Measurements from ENCODE around the gene EVC2. TPM values are rescaled to one million over a fixed set of nuclear protein-coding genes. Genes with fewer than 3 reads are reported as not detected.

EVC2 gene
- total and polyA plus RNA-seq, 9 of the 15 experiments (the other 6 are each of a cell fraction or from before 2014, with no cell fraction given) = 0.03 to 0.55 (median 0.38) TPM; not detected in 1

DNA sequence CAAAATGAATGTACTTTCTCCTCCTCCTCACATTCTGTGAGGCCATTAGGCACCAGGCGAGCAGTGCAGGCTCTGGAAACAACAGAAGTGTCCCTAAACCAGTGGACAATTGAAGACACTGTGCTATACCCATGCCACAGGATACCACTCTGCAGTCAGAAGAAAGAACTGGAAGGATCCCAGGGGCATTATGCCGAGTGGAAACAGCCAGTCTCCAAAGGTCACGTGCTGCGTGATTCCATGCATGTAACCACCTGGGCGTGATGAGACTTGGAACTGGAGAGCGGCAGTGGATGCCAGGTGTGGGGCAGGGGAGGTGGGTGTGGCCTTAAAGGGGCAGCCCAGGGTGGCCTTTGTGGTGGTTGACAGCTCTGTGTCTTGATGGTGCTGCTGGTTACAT, 139.4 kb downstream of the EVC2 start:
- Histone ChIP-seq H3K9me1 (ENCODE audit: control insufficient read depth, insufficient read depth, low read length) (no peaks in the 10 kb centered on the region), H3K9me3 (replicated peaks; ENCODE audit: control insufficient read depth, insufficient read depth, low read depth, low read length) (no peaks in the 10 kb centered on the region), H4K20me1 (replicated peaks; ENCODE audit: control insufficient read depth, insufficient read depth, low read length) (no peaks in the 10 kb centered on the region), H3K36me3 (ENCODE audit: control insufficient read depth, insufficient read depth, low read length) (no peaks in the 10 kb centered on the region), H3K4me1 (replicated peaks in 1 of 2; ENCODE audit: control insufficient read depth in 2 of 2, insufficient read depth in 2 of 2, low read length in 2 of 2) (no peaks in the 10 kb centered on the region), H3K4me2 (ENCODE audit: insufficient read depth, low read length) (no peak overlapping the region), H3K79me2 (ENCODE audit: control insufficient read depth, insufficient read depth, low read length) (no peaks in the 10 kb centered on the region), H2AFZ (ENCODE audit: low read depth, low read length) (no peak overlapping the region), H3K27me3 (ENCODE audit: control insufficient read depth in 2 of 2, insufficient read depth in 2 of 2, low read length in 2 of 2) (peaks cover 0 to 3% of the 10 kb centered on the region in 2 experiments; a peak in 1 of 5 replicates), H3K9ac (ENCODE audit: insufficient read depth in 1 of 2, low read depth in 2 of 2, low read length in 2 of 2) (no peak overlapping the region), H3K4me3 (no peak overlapping the region), H3K27ac (ENCODE audit: extremely low read depth, low read depth, low read length) (no peak overlapping the region)
- BruUV-seq (replicated peaks) = no TSS peak
- intact Hi-C loops (cut with micrococcal nuclease) (no loop called here), in situ Hi-C loops (cut with MboI) (no loop called here)
- FAIRE-seq = no peak
- ChIA-PET CTCF (ENCODE audit: low intra/inter-chr PET ratio) (no interaction called here), POLR2A (no interaction called here)
- no peak for DNase-seq (ENCODE audit: extremely low read depth in 1 of 4, low spot score in 3 of 4)
- 4% methylated on average over 6 of the region's 6 CpGs for whole genome bisulfite sequencing (ENCODE audit: insufficient coverage, low coverage, missing lambda C conversion rate)
- no peak for ATAC-seq
- TF ChIP-seq, protein P1, sequence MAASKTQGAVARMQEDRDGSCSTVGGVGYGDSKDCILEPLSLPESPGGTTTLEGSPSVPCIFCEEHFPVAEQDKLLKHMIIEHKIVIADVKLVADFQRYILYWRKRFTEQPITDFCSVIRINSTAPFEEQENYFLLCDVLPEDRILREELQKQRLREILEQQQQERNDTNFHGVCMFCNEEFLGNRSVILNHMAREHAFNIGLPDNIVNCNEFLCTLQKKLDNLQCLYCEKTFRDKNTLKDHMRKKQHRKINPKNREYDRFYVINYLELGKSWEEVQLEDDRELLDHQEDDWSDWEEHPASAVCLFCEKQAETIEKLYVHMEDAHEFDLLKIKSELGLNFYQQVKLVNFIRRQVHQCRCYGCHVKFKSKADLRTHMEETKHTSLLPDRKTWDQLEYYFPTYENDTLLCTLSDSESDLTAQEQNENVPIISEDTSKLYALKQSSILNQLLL (CRISPR knock-in tag; IDR thresholded peaks at IDR 0.05; ENCODE audit: borderline replicate concordance) = no peak
- TF ChIP-seq ZNF644 (tag; IDR thresholded peaks at IDR 0.05; ENCODE audit: low read depth) = no peak
- TF ChIP-seq NFXL1 (CRISPR knock-in tag; IDR thresholded peaks at IDR 0.05) = no peak
- TF ChIP-seq, protein P2, sequence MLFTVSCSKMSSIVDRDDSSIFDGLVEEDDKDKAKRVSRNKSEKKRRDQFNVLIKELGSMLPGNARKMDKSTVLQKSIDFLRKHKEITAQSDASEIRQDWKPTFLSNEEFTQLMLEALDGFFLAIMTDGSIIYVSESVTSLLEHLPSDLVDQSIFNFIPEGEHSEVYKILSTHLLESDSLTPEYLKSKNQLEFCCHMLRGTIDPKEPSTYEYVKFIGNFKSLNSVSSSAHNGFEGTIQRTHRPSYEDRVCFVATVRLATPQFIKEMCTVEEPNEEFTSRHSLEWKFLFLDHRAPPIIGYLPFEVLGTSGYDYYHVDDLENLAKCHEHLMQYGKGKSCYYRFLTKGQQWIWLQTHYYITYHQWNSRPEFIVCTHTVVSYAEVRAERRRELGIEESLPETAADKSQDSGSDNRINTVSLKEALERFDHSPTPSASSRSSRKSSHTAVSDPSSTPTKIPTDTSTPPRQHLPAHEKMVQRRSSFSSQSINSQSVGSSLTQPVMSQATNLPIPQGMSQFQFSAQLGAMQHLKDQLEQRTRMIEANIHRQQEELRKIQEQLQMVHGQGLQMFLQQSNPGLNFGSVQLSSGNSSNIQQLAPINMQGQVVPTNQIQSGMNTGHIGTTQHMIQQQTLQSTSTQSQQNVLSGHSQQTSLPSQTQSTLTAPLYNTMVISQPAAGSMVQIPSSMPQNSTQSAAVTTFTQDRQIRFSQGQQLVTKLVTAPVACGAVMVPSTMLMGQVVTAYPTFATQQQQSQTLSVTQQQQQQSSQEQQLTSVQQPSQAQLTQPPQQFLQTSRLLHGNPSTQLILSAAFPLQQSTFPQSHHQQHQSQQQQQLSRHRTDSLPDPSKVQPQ (CRISPR knock-in tag; IDR thresholded peaks at IDR 0.05; ENCODE audit: borderline replicate concordance) = no peak
- TF ChIP-seq NCOA4 (IDR thresholded peaks at IDR 0.05; ENCODE audit: partially characterized antibody) = no peak
- no peak for TF ChIP-seq ZNF778 (CRISPR knock-in tag; IDR thresholded peaks at IDR 0.05)
- TF ChIP-seq GTF2E2 (tag; IDR thresholded peaks at IDR 0.05) = no peak
- no peak for TF ChIP-seq ZC3H11A (IDR thresholded peaks at IDR 0.05; ENCODE audit: low read depth, low read length)
- TF ChIP-seq, protein P3, sequence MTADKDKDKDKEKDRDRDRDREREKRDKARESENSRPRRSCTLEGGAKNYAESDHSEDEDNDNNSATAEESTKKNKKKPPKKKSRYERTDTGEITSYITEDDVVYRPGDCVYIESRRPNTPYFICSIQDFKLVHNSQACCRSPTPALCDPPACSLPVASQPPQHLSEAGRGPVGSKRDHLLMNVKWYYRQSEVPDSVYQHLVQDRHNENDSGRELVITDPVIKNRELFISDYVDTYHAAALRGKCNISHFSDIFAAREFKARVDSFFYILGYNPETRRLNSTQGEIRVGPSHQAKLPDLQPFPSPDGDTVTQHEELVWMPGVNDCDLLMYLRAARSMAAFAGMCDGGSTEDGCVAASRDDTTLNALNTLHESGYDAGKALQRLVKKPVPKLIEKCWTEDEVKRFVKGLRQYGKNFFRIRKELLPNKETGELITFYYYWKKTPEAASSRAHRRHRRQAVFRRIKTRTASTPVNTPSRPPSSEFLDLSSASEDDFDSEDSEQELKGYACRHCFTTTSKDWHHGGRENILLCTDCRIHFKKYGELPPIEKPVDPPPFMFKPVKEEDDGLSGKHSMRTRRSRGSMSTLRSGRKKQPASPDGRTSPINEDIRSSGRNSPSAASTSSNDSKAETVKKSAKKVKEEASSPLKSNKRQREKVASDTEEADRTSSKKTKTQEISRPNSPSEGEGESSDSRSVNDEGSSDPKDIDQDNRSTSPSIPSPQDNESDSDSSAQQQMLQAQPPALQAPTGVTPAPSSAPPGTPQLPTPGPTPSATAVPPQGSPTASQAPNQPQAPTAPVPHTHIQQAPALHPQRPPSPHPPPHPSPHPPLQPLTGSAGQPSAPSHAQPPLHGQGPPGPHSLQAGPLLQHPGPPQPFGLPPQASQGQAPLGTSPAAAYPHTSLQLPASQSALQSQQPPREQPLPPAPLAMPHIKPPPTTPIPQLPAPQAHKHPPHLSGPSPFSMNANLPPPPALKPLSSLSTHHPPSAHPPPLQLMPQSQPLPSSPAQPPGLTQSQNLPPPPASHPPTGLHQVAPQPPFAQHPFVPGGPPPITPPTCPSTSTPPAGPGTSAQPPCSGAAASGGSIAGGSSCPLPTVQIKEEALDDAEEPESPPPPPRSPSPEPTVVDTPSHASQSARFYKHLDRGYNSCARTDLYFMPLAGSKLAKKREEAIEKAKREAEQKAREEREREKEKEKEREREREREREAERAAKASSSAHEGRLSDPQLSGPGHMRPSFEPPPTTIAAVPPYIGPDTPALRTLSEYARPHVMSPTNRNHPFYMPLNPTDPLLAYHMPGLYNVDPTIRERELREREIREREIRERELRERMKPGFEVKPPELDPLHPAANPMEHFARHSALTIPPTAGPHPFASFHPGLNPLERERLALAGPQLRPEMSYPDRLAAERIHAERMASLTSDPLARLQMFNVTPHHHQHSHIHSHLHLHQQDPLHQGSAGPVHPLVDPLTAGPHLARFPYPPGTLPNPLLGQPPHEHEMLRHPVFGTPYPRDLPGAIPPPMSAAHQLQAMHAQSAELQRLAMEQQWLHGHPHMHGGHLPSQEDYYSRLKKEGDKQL (CRISPR knock-in tag; IDR thresholded peaks at IDR 0.05; ENCODE audit: borderline replicate concordance) = no peak
- TF ChIP-seq HIVEP1 (CRISPR knock-in tag; IDR thresholded peaks at IDR 0.05) = no peak
- TF ChIP-seq SAP30 (IDR thresholded peaks at IDR 0.05; ENCODE audit: borderline replicate concordance, insufficient read depth, low read depth, low read length, poor library complexity, severe bottlenecking) = no peak
- no peak for TF ChIP-seq TOE1 (IDR thresholded peaks at IDR 0.05; ENCODE audit: borderline replicate concordance)
- TF ChIP-seq TOE1 (CRISPR knock-in tag; IDR thresholded peaks at IDR 0.05; ENCODE audit: borderline replicate concordance, low read depth) = no peak
